ENCODE results near the gene TCEAL4.
"Not testable (repeated sequence)": the region's sequence is repeated elsewhere in the genome, so short reads cannot be mapped to it uniquely, and the experiment has no call there.

TCEAL4 gene
- 8.9 to 13.1 reads per million in 2 donors for total RNA-seq

DNA sequence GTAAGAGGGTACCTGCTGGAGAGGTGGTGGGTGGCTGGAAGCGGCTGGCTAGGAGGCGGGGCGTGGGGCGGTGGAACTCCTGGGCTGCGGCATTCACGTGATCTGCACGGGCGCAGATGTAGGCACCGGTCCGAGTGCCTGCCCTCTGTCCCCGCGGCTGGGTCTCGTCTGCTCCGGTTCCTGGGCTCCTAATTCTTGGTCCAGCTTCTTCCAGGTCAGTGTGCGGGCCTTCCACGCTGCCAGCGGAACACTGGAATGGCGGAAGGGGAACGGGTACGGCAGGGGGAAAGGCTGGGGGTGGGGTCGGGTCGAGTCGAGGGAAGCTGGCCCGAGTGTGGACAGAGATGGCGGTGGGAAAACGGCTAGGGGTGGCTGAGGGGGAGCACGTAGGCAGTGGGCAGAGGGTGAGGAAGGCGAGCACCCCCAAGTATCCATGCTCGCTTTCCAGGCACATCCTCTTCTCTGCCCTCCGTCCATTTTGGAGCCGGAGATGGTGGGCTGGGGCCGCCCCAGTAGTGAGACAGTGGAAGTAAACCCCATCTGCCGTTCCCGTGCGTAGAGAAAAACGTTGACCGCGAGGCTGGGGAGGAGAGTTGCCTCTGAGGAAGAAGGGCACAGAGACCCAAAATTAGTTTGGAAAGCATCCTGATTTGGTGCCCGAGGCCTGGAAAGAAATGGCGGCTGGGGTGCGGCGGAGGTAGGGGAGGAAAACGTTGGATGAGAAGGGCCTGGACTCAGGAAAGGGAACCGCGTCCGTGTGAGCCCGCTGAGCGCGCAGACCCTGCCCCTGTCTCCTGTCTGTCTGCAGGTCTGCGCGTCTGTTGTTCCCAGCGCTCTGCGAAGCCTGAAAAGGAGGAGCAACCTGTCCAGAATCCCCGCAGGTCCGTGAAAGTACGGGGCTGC, at the start of gene TCEAL4:
TSS of gene TCEAL4 (plus strand) at position 105 of the 903 bp plus-strand sequence. CDS start 1,161 bp downstream, outside the sequence.
- peak; percentile 12 for DNase-seq

DNA sequence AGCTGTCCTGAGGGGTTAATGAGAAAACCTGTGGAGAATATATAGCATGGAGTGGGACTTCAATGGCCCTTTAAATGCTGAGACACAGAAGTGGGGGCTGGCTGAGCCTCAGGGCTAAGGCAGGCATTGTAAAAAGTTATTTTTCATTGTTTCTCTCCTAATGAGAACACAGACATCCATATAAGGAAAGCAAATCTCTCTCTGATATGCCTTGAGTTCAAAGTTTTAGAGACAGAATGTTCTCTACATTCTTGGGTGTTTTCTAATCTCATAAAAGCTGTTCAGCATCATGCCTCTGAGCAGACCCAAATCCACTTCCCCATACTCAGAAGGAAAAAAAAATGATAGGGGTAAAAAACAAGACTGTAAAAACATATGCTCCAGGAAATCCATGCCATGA, 49.2 kb upstream of the TCEAL4 start:
- DNase-seq = no peak

DNA sequence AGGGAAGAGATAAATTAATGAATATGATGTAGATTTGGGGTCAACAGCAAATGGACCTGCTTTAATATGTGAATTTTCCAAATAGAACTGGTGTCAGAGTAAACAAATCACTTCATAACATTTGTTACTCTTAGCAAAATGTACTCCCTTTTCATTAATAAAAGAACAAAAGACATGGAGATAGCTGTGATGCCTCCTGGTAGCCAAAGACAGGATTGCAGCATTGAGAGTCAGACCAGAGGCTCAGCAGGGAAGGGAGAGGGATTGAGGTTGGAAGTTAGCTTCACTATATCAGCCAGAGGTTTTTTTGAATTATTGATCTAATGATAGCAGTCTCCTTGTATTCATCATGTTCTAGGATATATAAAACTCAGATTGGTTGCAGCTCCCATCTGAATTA, 48.6 kb upstream of the TCEAL4 start:
- DNase-seq = no peak

DNA sequence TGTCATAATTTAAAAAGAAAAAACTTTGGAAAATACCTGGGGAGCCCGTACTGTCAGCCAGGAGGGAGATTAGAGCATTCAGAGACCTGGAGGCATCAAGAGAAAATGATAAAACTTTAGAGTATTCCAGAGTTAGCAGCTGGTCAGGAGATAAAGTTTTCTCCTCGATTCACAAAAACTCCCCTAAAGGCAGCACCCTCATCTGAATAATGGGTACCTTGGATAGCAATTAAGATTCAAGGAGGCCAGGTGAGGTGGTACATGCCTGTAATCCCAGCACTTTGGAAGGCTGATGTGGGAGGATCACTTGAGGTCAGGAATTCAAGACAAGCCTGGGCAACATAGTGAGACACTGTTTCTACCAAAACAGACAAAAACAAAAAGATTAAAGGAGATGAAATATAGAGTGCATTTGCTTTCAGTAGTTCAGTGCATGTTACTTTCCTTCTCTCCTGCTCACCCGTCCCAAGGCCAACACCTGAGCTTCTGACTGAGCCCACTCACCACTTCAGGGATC, 47.4 kb upstream of the TCEAL4 start:
- no peak for DNase-seq

DNA sequence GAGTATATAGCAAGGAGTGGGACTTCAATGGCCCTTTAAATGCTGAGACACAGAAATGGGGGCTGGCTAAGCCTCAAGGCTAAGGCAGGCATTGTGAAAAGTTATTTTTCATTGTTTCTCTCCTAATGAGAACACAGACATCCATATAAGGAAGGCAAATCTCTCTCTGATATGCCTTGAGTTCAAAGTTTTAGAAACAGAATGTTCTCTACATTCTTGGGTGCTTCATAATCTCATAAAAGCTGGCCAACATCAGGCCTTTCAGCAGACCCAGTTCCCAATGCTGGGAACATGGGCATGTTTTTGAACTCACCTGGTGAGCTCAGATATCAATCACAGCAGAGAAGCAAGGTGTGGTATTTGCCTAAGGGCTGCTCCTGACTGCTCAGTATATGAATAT, 46.6 kb upstream of the TCEAL4 start:
- DNase-seq = no peak

GRCh38 chrX:103539695-103540094, 45.6 kb upstream of the TCEAL4 start:
- DNase-seq = no peak

DNA sequence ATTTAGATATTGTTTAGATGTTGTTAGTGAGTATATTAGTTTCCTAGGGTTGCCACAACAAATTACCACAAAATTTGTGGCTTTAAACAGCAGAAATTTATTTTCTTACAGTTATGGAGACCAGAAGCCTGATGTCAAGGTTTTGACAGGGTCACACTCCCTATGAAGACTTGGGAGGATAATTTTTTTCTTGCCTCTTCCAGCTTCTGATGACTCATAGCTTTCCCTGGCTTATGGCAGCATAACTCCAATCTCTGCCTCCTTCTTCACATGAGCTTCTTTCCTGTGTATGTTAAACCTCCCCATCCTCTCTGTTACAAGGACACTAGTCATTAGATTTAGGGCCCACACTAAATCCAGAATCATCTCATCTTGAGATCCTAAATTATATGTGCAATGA, 45.2 kb upstream of the TCEAL4 start:
- no peak for DNase-seq

DNA sequence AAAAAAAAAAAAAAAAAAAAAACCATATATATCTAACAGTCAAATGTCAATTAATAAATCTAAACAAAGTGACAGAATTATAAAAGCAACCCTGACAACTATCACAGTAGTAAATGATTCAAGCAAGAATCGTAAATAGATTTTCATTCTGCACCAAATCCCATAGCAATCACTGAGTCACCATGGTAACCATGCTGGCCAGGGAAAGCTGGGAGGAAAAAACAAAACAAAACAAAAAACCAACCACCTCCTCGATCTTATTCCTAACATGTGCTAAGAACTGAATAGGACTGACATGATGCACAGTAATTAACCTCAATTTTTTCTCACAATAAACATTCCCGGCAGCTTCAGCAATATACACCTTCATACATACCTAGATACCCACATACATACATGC, 35.4 kb upstream of the TCEAL4 start:
- no peak for DNase-seq

DNA sequence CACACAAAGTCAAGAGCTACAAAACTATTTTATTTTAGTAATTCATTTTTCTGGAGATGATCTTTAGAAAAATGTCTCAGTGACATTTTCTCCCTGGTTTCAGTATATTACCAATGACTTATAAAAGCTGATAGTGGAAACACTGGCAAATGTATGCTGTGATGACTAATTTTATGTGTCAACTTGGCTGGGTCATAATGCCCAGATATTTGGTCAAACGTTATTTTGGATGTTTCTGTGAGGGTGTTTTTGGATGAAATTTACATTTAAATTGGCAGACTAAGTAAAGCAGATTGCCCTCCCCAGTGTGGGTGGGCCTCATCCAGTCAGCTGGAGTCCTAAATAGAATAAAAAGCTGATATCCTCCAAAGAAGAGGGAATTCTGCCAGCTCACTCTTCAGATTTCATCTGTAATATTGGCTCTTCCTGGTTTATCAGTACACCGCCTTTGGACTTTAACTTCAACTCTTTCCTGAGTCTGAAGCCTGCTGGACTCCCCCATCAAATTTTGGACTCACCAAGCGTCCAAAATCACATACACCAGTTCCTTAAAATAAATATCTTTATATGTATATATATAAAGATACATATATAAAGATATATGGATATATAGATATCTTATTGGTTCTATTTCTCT, 34.8 kb upstream of the TCEAL4 start:
- DNase-seq = no peak

- DNase-seq = no peak
These were observed 33.1 kb upstream of the TCEAL4 start for GRCh38 chrX:103552236-103552635.

DNA sequence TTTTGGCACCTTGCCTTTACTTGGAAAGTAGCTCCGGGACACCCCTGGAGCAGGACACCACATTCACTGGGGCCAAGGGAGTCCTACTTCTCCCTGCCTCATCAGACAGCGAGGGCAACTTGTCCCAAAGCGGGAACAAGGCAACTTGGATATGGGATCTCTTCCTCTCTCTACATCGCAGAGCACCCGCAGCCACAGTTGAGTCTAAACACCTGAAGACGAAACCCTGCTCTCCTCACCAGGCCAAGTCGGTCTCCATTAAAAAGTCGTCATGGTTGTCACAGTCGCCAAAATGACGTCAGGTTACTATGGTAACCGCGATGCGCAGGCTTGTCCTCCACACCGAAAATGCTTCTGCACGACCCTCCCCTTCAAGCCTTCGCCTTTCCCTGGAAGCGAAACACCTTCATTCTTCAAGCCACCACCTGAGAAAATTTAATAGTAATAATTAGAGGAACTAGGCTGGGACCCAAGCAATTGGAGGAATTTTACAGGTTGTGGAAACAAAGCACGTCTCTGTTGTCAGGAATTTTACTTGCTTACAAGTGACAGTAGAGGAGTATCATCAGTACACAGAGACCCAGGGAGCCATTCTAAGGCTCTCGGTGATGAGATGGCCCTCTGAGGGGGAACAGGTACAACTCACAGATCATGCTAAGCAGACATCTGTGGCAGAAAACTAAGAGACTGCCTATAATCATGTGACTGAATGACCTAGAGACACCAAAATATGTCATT, 30.5 kb upstream of the TCEAL4 start:
- no peak for DNase-seq

DNA sequence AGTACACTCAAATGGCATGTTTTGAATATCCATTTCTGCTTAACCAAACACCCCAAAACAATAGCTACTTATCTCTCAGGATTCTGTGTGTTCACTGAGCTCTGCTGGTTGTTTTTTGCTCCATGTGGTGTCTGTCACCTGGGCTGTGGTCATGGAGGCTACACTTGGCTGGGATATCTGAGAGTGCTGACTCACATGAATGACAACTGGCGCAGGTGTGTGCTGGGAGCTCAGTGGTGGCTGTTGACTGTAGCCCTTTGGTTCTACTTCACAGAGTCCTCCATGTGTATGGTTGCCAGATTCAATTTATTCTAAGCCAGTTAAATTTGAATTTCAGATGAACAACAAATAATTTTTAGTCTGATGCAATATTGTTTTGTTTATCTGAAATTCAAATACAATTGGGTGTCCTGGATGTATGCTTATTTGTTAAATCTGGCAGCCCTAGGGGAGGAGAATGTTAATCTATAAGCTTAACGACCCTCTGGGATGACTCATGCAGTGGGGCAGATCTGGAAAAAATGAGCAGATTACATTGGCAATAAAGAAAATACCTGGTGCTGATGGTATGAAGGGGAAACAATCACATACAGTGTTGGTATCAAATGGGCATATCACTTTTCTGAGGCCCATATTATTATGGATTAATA, 28.2 kb upstream of the TCEAL4 start:
- no peak for DNase-seq

DNA sequence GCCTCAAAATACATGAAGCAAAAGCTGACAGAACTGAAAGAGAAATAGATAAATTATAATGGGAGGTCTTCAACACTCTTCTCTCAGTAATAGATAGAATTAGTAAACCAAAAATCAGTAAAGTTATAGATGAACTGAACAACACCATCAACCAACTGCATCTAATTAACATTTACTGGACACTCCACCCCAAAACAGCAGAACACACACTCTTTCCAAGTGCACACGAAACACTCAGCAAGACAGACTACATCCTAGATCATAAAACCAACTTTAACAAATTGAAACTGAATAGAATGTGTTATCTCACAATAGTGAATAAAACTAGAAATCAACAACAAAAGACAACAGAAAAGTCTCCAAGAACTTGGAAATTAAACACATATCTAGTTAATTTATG, 25.1 kb upstream of the TCEAL4 start:
- DNase-seq = no peak

DNA sequence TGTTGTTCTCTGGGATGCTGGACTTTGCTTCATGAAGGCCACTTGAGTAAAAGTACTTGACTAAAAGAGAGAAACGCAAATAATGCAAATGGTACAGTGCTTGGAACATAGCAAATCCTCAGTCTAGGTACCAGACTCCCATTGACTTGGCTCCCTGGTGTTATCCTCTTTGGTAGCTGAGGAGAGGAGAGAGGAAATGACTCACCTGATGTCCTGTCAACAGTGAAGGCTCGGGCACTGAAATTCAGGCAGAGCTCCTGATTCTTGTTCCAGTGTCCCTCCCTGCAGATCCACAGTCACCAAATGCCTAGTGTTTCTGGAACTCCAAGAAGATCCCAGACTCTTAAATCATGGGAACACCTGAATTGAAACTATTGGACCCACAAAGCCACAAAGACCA, 22.5 kb upstream of the TCEAL4 start:
- DNase-seq = no peak

- DNase-seq = no peak
These were observed 20.1 kb upstream of the TCEAL4 start for GRCh38 chrX:103565197-103565596.

DNA sequence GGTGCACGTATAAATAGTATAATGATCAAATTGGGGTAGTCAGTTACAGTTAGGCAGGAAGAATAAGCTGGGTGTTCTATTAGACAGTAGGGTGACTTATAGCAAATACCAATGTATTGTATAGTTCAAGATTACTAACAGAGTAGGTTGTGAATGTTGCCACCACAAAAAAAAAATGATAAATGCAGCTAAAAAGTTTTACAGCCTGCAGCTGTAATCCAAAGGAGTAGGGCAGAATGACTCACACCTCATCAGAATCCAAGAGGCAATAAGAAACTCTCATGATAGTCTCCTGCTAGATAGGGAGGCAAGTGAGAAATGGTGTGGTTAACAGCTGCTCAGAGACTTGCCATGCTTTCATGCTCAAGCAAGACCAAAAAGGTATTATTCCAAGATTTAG, 19.6 kb upstream of the TCEAL4 start:
- no peak for DNase-seq

DNA sequence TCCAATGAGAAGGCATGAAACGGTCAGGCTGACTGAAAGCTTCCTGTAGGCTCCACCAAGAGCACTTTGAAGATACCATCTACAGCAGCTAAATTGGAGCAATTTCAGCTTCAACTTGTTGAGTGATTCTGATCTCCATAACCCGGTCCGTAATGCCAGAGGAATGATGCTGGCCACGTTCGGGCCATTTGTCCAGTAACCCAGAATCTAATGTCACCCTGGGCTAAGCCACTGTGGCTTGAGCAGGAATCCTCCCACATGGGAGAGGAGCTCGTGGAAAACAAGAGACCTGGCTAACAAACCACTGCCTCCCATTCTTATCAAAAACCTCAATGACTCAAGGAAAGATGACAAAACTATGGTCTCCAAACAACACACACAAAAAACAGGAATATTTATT, 14.2 kb upstream of the TCEAL4 start:
- no peak for DNase-seq

- DNase-seq = no peak
These were observed 13.6 kb upstream of the TCEAL4 start for GRCh38 chrX:103571726-103572125.

- DNase-seq = no peak
These were observed 12.1 kb upstream of the TCEAL4 start for GRCh38 chrX:103573202-103573601.

DNA sequence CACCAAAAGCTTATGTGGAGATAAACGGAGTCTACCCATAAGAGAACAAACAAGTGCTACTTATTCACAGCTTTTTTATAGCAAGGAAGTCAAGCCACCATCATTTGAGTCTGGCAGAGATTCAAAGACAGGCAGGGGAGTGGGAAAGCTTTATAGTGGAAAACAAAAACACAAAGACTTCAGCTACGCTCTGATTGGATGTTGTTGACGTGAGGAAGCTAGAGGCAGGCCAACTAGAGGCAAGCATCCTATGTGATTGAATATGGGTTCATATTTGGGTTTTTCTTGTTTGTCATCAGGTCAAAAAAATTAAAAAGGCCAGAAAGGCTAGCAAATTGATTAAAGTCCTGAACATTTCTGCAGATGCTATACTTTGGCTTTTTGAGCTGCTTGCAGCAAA, 719 bp upstream of the TCEAL4 start:
- no peak for DNase-seq

DNA sequence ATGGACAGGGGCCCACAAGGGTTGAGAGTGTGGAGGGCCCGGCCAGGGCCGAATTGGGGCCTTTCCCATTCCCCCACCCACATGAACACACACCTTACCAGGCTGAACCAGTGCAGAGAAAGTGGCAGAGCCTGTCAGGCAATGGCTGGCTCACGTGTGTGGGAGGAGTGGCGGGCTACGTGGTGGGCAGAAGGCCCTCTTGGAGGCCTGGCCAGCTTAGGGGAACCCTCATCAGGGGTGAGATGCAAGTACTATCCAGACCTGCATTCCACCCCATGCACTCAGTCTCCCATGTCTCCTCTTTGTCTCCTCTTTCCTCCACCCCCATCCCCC, 965 bp downstream of the TCEAL4 start:
- no peak for DNase-seq

GRCh38 chrX:103586659-103587058, 1.3 kb downstream of the TCEAL4 start:
- DNase-seq = no peak

GRCh38 chrX:103592295-103592694, 7.0 kb downstream of the TCEAL4 start:
- not testable (repeated sequence) for DNase-seq

Measured in activated gamma-delta T cell (primary cell).